Suprapubic skin (tissue), 4 donors: ENCODE data around the gene RCC2. TPM values are rescaled to one million over a fixed set of nuclear protein-coding genes. Genes with fewer than 3 reads are reported as not detected.
"Not testable (repeated sequence)": the region's sequence is repeated elsewhere in the genome, so short reads cannot be mapped to it uniquely, and the experiment has no call there.

Source experiments
- DNase-seq, 2 donors: peaks; one replicate each; pipeline ENCODE4 v3.0.0-alpha.2; 2019; ENCODE audit warnings: low spot score in 2 of 2
- H3K27ac ChIP-seq: fragments of 200-600 bp; sonication (generic); one replicate; pipeline ENCODE4 v1.5.1; 2019
- H3K27me3 ChIP-seq: fragments of 200-600 bp; sonication (generic); one replicate; pipeline ENCODE4 v1.5.1; 2019
- H3K36me3 ChIP-seq: fragments of 200-600 bp; sonication (generic); one replicate; pipeline ENCODE4 v1.5.1; 2019
- H3K4me1 ChIP-seq: fragments of 200-600 bp; sonication (generic); one replicate; pipeline ENCODE4 v1.5.1; 2019
- H3K4me3 ChIP-seq: fragments of 200-600 bp; sonication (generic); one replicate; pipeline ENCODE4 v1.5.1; 2019; ENCODE audit warnings: mild to moderate bottlenecking
- H3K9me3 ChIP-seq: fragments of 200-600 bp; sonication (generic); one replicate; pipeline ENCODE4 v1.5.1; 2019
- CTCF ChIP-seq, 2 donors: fragments of 200-600 bp in 1 of 2; fragments of 450-650 bp in 1 of 2; sonication (generic) in 1 of 2; IDR thresholded peaks; one replicate each; pipeline ENCODE4 v1.5.1; 2016 to 2019; ENCODE audit warnings: antibody characterized with exemption in 2 of 2, mild to moderate bottlenecking in 1 of 2, moderate library complexity in 1 of 2
- EP300 ChIP-seq: sonication (generic); formaldehyde crosslinking; IDR thresholded peaks from one replicate; pipeline ENCODE4 v1.6.1; 2017; ENCODE audit warnings: antibody characterized with exemption
- POLR2A ChIP-seq, 2 donors: fragments of 450-650 bp; IDR thresholded peaks; one replicate each; pipeline ENCODE4 v1.6.1; 2017; ENCODE audit warnings: antibody characterized with exemption in 2 of 2, mild to moderate bottlenecking in 2 of 2, moderate library complexity in 2 of 2
- POLR2AphosphoS5 ChIP-seq, 3 donors: sonication (generic); formaldehyde crosslinking; IDR thresholded peaks; one replicate each; pipeline ENCODE4 v1.6.1; 2017; ENCODE audit warnings: antibody characterized with exemption in 3 of 3
- WGBS: methylation state at CpG from one replicate; pipeline ENCODE4 v1.1.5; 2018; 5-methylcytosine and 5-hydroxymethylcytosine counted together
- total RNA-seq, 4 donors: library from RNA; depleted of rRNA; stranded (reverse); fragments of >200 nt; gene quantifications; one replicate each; pipeline ENCODE4 v1.1.0, GENCODE V29; 2016

Gene RCC2
- total RNA-seq, 4 donors from 2014 or later = 68.7 to 86.3 (median 74.5) TPM

- no peaks in the 10 kb centered on the region for H3K27me3 ChIP-seq
Observed at GRCh38 chr1:17463991-17464390, 24.5 kb upstream of the RCC2 start.

GRCh38 chr1:17462669-17463068 lies 23.2 kb upstream of the RCC2 start:
- TF ChIP-seq EP300 (no peak), CTCF (IDR thresholded peaks at IDR 0.05) (no peak), POLR2AphosphoS5 (IDR thresholded peaks at IDR 0.05) (no peak), POLR2A (IDR thresholded peaks at IDR 0.05) (no peak)
- Histone ChIP-seq H3K27me3 (no peaks in the 10 kb centered on the region), H3K36me3 (no peaks in the 10 kb centered on the region), H3K27ac (no peak overlapping the region), H3K9me3 (no peaks in the 10 kb centered on the region), H3K4me1 (peaks cover 7% of the 10 kb centered on the region), H3K4me3 (no peak overlapping the region)
- DNase-seq = no peak
- 68% methylated on average over 5 of the region's 5 CpGs for WGBS

More at GRCh38 chr1:17463991-17464390, 24.5 kb upstream of the RCC2 start:
- no peak for DNase-seq
- H3K36me3 ChIP-seq = no peaks in the 10 kb centered on the region
- H3K4me3 ChIP-seq = no peak overlapping the region
- H3K9me3 ChIP-seq = no peaks in the 10 kb centered on the region
- TF ChIP-seq POLR2A (IDR thresholded peaks at IDR 0.05) = no peak
- TF ChIP-seq CTCF (IDR thresholded peaks at IDR 0.05) = no peak
- H3K4me1 ChIP-seq = peaks cover 7% of the 10 kb centered on the region
- H3K27ac ChIP-seq = no peak overlapping the region

- peaks cover 5% of the 10 kb centered on the region for H3K4me1 ChIP-seq
- 48% methylated on average over 9 of the region's 10 CpGs for WGBS
- DNase-seq = no peak
- no peaks in the 10 kb centered on the region for H3K27me3 ChIP-seq
- no peaks in the 10 kb centered on the region for H3K36me3 ChIP-seq
- no peaks in the 10 kb centered on the region for H3K9me3 ChIP-seq
- TF ChIP-seq CTCF (IDR thresholded peaks at IDR 0.05) (no peak), POLR2A (IDR thresholded peaks at IDR 0.05) (no peak), EP300 (no peak), POLR2AphosphoS5 (IDR thresholded peaks at IDR 0.05) (peak in 1 of 3 donors; percentile 64)
- H3K4me3 ChIP-seq = no peak overlapping the region
- H3K27ac ChIP-seq = peak overlapping the region; percentile 75
Observed at GRCh38 chr1:17460219-17460618, 20.7 kb upstream of the RCC2 start.

- TF ChIP-seq POLR2AphosphoS5 (IDR thresholded peaks at IDR 0.05) = no peak
- TF ChIP-seq CTCF (IDR thresholded peaks at IDR 0.05) = no peak
- no peak for TF ChIP-seq POLR2A (IDR thresholded peaks at IDR 0.05)
- DNase-seq = no peak
- WGBS = 90% methylated on average over 1 of the region's 1 CpG
Observed at GRCh38 chr1:17458794-17459193, 19.3 kb upstream of the RCC2 start.

GRCh38 chr1:17452686-17453085 lies 13.2 kb upstream of the RCC2 start:
- H3K9me3 ChIP-seq = no peaks in the 10 kb centered on the region
- WGBS = 87% methylated on average over 4 of the region's 4 CpGs
- no peak overlapping the region for H3K27ac ChIP-seq
- H3K4me1 ChIP-seq = no peaks in the 10 kb centered on the region
- H3K4me3 ChIP-seq = no peak overlapping the region
- H3K36me3 ChIP-seq = no peaks in the 10 kb centered on the region
- DNase-seq = no peak
- H3K27me3 ChIP-seq = no peaks in the 10 kb centered on the region
- TF ChIP-seq POLR2AphosphoS5 (IDR thresholded peaks at IDR 0.05) (no peak), POLR2A (IDR thresholded peaks at IDR 0.05) (no peak), EP300 (no peak), CTCF (IDR thresholded peaks at IDR 0.05) (no peak)

More at GRCh38 chr1:17458794-17459193, 19.3 kb upstream of the RCC2 start:
- H3K4me3 ChIP-seq = no peak overlapping the region
- no peak overlapping the region for H3K27ac ChIP-seq
- no peaks in the 10 kb centered on the region for H3K27me3 ChIP-seq
- H3K4me1 ChIP-seq = peaks cover 5% of the 10 kb centered on the region
- no peaks in the 10 kb centered on the region for H3K36me3 ChIP-seq
- H3K9me3 ChIP-seq = no peaks in the 10 kb centered on the region

- H3K27ac ChIP-seq, DNase-seq, H3K36me3 ChIP-seq, H3K27me3 ChIP-seq, H3K4me3 ChIP-seq, H3K4me1 ChIP-seq, H3K9me3 ChIP-seq: not testable (repeated sequence)
- WGBS = 74% methylated on average over 10 of the region's 10 CpGs
Observed at GRCh38 chr1:17452203-17452602, 12.7 kb upstream of the RCC2 start.
